SK-N-SH treated with all-trans-retinoic acid at 6 μM for 48 hours (cell line): ENCODE data around the gene CPNE4.

Source experiments
- ATAC-seq: fragments of 200-7000 bp; cut with Tn5 transposase; 3 replicates; pipeline ENCODE4 v1.9.1; 2020; ENCODE audit warnings: mild to moderate bottlenecking, moderate library complexity
- ARNTL ChIP-seq: fragments of 450-650 bp; formaldehyde crosslinking; IDR thresholded peaks from 2 replicates; pipeline ENCODE4 v1.5.0; 2020; ENCODE audit warnings: low read depth, mild to moderate bottlenecking, moderate library complexity, borderline replicate concordance
- BACH2 ChIP-seq: fragments of 250-450 bp; sonication (Bioruptor Pico); IDR thresholded peaks from 2 replicates; pipeline ENCODE4 v1.9.0; 2021; ENCODE audit warnings: mild to moderate bottlenecking, borderline replicate concordance
- CREB5 ChIP-seq: fragments of 250-450 bp; sonication (Bioruptor Pico); IDR thresholded peaks from 2 replicates; pipeline ENCODE4 v1.5.1; 2020; ENCODE audit warnings: low read depth, mild to moderate bottlenecking, moderate library complexity
- CSDC2 ChIP-seq: fragments of 250-450 bp; sonication (Bioruptor Pico); IDR thresholded peaks from 2 replicates; pipeline ENCODE4 v1.5.0; 2020; ENCODE audit warnings: mild to moderate bottlenecking, moderate library complexity
- GLIS3 ChIP-seq: fragments of 250-450 bp; sonication (Bioruptor Pico); IDR thresholded peaks from 2 replicates; pipeline ENCODE4 v1.5.0; 2020; ENCODE audit warnings: mild to moderate bottlenecking, moderate library complexity
- ISL1 ChIP-seq: fragments of 250-450 bp; sonication (Bioruptor Pico); IDR thresholded peaks from 2 replicates; pipeline ENCODE4 v2.1.2; 2022; ENCODE audit warnings: mild to moderate bottlenecking, moderate library complexity
- OSR1 ChIP-seq: fragments of 250-450 bp; sonication (Bioruptor Pico); IDR thresholded peaks from 2 replicates; pipeline ENCODE4 v1.8.0; 2022; ENCODE audit warnings: moderate library complexity, mild to moderate bottlenecking, inconsistent platforms
- RARB ChIP-seq: fragments of 250-450 bp; sonication (Bioruptor Pico); IDR thresholded peaks from 2 replicates; pipeline ENCODE4 v1.8.0; 2021; ENCODE audit warnings: mild to moderate bottlenecking, moderate library complexity
- SNAI2 ChIP-seq: fragments of 250-450 bp; sonication (Bioruptor Pico); IDR thresholded peaks from 2 replicates; pipeline ENCODE4 v1.5.0; 2020; ENCODE audit warnings: mild to moderate bottlenecking, moderate library complexity
- TCF4 ChIP-seq: fragments of 250-450 bp; sonication (Bioruptor Pico); IDR thresholded peaks from 2 replicates; pipeline ENCODE4 v1.8.0; 2021; ENCODE audit warnings: mild to moderate bottlenecking, moderate library complexity, borderline replicate concordance
- TOX ChIP-seq: fragments of 250-450 bp; sonication (Bioruptor Pico); IDR thresholded peaks from 2 replicates; pipeline ENCODE4 v1.8.0; 2021; ENCODE audit warnings: mild to moderate bottlenecking, moderate library complexity, borderline replicate concordance
- ZC3H10 ChIP-seq: fragments of 250-450 bp; sonication (Bioruptor Pico); IDR thresholded peaks from 2 replicates; pipeline ENCODE4 v1.5.1; 2021; ENCODE audit warnings: mild to moderate bottlenecking, moderate library complexity
- ZFP30 ChIP-seq: fragments of 450-650 bp; formaldehyde crosslinking; IDR thresholded peaks from 2 replicates; pipeline ENCODE4 v1.5.0; 2022; ENCODE audit warnings: mild to moderate bottlenecking, moderate library complexity
- ZNF565 ChIP-seq: fragments of 450-650 bp; formaldehyde crosslinking; conservative IDR thresholded peaks from 2 replicates; pipeline ENCODE4 v1.5.0; 2020; ENCODE audit warnings: low read depth, mild to moderate bottlenecking, moderate library complexity
- ZNF8 ChIP-seq: fragments of 450-650 bp; formaldehyde crosslinking; IDR thresholded peaks from 2 replicates; pipeline ENCODE4 v1.5.0; 2020; ENCODE audit warnings: mild to moderate bottlenecking, moderate library complexity
- TF ChIP-seq, protein P1 (sequence below): fragments of 250-450 bp; sonication (Bioruptor Pico); IDR thresholded peaks from 2 replicates; pipeline ENCODE4 v1.8.0; 2020; ENCODE audit warnings: mild to moderate bottlenecking, moderate library complexity, borderline replicate concordance
- TF ChIP-seq, protein P2 (sequence below): fragments of 250-450 bp; sonication (Bioruptor Pico); IDR thresholded peaks from 2 replicates; pipeline ENCODE4 v1.8.0; 2021; ENCODE audit warnings: low read depth, mild to moderate bottlenecking, moderate library complexity, borderline replicate concordance
- TF ChIP-seq, protein P3 (sequence below): fragments of 250-450 bp; sonication (Bioruptor Pico); IDR thresholded peaks from 2 replicates; pipeline ENCODE4 v1.5.0; 2020; ENCODE audit warnings: mild to moderate bottlenecking, moderate library complexity
- TF ChIP-seq, protein P4 (sequence below): fragments of 250-450 bp; sonication (Bioruptor Pico); IDR thresholded peaks from 2 replicates; pipeline ENCODE4 v1.5.1; 2021; ENCODE audit warnings: mild to moderate bottlenecking, moderate library complexity

CPNE4 gene

DNA sequence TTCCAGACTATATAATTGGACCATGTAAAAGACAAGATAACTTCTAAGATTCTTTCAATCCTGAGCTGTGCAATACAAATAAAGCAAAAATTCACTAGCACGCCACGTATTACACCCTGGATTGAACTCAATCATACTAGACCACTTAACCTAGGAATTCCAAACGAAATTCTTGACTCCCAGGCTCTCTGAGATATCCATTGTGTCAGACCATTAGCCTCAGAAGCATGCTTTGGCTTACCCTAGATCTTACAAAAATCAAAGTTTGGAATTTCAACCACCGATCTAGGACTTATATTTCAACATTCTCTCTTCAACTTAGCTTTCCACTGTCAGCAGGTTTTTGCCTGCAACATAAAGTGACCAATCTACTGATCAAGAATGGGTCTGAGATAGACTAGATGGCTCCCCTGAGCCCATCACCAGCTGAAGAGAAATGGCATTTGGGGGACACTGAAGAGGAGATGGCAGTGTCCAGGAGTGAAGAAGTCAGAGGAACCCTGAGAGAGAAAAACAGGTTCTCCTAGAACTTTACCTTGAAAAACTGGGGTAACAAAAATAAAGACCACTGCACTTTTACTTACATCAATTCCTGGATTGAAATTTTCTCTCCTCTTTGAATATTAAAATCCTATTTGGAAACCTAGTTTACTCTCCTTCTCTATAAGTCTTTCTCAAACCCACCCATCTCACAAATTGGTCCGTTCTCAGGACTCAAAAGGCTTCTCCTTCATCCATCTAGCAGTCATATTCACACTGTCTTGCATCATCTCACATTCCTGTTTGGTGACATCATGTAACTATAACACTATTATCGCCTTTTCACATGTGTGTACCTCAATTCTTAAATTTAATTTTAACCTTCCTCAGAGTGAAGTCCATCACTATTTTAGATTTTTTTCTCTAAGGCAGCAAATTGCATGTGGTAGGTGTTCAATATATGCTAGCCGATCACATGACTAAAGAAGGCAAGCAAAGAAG, 18.5 kb downstream of the CPNE4 start:
- ATAC-seq, result no peak
- TF ChIP-seq CREB5, result no peak
- TF ChIP-seq ZNF8 (CRISPR knock-in tag), result no peak
- no peak for TF ChIP-seq TCF4 (CRISPR knock-in tag)
- no peak for TF ChIP-seq TOX
- TF ChIP-seq, protein P1, sequence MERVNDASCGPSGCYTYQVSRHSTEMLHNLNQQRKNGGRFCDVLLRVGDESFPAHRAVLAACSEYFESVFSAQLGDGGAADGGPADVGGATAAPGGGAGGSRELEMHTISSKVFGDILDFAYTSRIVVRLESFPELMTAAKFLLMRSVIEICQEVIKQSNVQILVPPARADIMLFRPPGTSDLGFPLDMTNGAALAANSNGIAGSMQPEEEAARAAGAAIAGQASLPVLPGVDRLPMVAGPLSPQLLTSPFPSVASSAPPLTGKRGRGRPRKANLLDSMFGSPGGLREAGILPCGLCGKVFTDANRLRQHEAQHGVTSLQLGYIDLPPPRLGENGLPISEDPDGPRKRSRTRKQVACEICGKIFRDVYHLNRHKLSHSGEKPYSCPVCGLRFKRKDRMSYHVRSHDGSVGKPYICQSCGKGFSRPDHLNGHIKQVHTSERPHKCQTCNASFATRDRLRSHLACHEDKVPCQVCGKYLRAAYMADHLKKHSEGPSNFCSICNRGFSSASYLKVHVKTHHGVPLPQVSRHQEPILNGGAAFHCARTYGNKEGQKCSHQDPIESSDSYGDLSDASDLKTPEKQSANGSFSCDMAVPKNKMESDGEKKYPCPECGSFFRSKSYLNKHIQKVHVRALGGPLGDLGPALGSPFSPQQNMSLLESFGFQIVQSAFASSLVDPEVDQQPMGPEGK (CRISPR knock-in tag), result no peak
- TF ChIP-seq SNAI2 (CRISPR knock-in tag), result no peak
- no peak for TF ChIP-seq BACH2
- TF ChIP-seq ISL1, result no peak
- TF ChIP-seq RARB (CRISPR knock-in tag), result no peak

- no peak for ATAC-seq
- TF ChIP-seq OSR1 (no peak), ZFP30 (no peak), RARB (CRISPR knock-in tag) (no peak), CREB5 (no peak), ZC3H10 (CRISPR knock-in tag) (no peak), ISL1 (no peak), ZNF565 (CRISPR knock-in tag) (no peak), CSDC2 (no peak), BACH2 (no peak), GLIS3 (CRISPR knock-in tag) (no peak), ARNTL (CRISPR knock-in tag) (no peak), TCF4 (CRISPR knock-in tag) (no peak)
- TF ChIP-seq, protein P2, sequence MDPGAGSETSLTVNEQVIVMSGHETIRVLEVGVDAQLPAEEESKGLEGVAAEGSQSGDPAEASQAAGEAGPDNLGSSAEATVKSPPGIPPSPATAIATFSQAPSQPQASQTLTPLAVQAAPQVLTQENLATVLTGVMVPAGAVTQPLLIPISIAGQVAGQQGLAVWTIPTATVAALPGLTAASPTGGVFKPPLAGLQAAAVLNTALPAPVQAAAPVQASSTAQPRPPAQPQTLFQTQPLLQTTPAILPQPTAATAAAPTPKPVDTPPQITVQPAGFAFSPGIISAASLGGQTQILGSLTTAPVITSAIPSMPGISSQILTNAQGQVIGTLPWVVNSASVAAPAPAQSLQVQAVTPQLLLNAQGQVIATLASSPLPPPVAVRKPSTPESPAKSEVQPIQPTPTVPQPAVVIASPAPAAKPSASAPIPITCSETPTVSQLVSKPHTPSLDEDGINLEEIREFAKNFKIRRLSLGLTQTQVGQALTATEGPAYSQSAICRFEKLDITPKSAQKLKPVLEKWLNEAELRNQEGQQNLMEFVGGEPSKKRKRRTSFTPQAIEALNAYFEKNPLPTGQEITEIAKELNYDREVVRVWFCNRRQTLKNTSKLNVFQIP (CRISPR knock-in tag), result no peak
- TF ChIP-seq, protein P3, sequence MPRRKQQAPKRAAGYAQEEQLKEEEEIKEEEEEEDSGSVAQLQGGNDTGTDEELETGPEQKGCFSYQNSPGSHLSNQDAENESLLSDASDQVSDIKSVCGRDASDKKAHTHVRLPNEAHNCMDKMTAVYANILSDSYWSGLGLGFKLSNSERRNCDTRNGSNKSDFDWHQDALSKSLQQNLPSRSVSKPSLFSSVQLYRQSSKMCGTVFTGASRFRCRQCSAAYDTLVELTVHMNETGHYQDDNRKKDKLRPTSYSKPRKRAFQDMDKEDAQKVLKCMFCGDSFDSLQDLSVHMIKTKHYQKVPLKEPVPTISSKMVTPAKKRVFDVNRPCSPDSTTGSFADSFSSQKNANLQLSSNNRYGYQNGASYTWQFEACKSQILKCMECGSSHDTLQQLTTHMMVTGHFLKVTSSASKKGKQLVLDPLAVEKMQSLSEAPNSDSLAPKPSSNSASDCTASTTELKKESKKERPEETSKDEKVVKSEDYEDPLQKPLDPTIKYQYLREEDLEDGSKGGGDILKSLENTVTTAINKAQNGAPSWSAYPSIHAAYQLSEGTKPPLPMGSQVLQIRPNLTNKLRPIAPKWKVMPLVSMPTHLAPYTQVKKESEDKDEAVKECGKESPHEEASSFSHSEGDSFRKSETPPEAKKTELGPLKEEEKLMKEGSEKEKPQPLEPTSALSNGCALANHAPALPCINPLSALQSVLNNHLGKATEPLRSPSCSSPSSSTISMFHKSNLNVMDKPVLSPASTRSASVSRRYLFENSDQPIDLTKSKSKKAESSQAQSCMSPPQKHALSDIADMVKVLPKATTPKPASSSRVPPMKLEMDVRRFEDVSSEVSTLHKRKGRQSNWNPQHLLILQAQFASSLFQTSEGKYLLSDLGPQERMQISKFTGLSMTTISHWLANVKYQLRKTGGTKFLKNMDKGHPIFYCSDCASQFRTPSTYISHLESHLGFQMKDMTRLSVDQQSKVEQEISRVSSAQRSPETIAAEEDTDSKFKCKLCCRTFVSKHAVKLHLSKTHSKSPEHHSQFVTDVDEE, result no peak
- TF ChIP-seq, protein P1 (CRISPR knock-in tag), result no peak
- TF ChIP-seq, protein P4, sequence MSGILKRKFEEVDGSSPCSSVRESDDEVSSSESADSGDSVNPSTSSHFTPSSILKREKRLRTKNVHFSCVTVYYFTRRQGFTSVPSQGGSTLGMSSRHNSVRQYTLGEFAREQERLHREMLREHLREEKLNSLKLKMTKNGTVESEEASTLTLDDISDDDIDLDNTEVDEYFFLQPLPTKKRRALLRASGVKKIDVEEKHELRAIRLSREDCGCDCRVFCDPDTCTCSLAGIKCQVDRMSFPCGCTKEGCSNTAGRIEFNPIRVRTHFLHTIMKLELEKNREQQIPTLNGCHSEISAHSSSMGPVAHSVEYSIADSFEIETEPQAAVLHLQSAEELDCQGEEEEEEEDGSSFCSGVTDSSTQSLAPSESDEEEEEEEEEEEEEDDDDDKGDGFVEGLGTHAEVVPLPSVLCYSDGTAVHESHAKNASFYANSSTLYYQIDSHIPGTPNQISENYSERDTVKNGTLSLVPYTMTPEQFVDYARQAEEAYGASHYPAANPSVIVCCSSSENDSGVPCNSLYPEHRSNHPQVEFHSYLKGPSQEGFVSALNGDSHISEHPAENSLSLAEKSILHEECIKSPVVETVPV, result no peak
Measured at GRCh38 chr3:132014105-132014504, 20.7 kb downstream of the CPNE4 start.
